Endodermal cell (in vitro differentiated cells): Measurements from ENCODE around the gene ABHD17B. TPM values are rescaled to one million over a fixed set of nuclear protein-coding genes. Genes with fewer than 3 reads are reported as not detected.

Source experiments
- DNase-seq: peaks from one replicate; pipeline ENCODE4 v3.0.0-alpha.2; 2017
- H3K27ac ChIP-seq: 2 replicates; pipeline ENCODE4 v1.5.1; 2013; ENCODE audit warnings: mild to moderate bottlenecking, low read depth, low read length, moderate library complexity
- H3K27me3 ChIP-seq: 2 replicates; pipeline ENCODE4 v1.6.1; 2013; ENCODE audit warnings: mild to moderate bottlenecking, low read length, moderate library complexity; ENCODE audit not compliant: insufficient read depth, control insufficient read depth, poor library complexity, severe bottlenecking
- H3K36me3 ChIP-seq: 2 replicates; pipeline ENCODE4 v1.7.0; 2013; ENCODE audit warnings: mild to moderate bottlenecking, low read length, moderate library complexity; ENCODE audit not compliant: control insufficient read depth, insufficient read depth
- H3K4me1 ChIP-seq: one replicate; pipeline ENCODE4 v1.7.0; 2013; ENCODE audit warnings: low read length; ENCODE audit not compliant: control insufficient read depth, insufficient read depth
- H3K4me3 ChIP-seq: 2 replicates; pipeline ENCODE4 v1.5.1; 2013; ENCODE audit warnings: mild to moderate bottlenecking, low read length, moderate library complexity
- H3K9ac ChIP-seq: 2 replicates; pipeline ENCODE4 v1.6.1; 2013; ENCODE audit warnings: mild to moderate bottlenecking, low read length, moderate library complexity; ENCODE audit not compliant: poor library complexity, severe bottlenecking; ENCODE audit errors: extremely low read depth
- H3K9me3 ChIP-seq: 2 replicates; pipeline ENCODE4 v1.6.1; 2013; ENCODE audit warnings: mild to moderate bottlenecking, low read length, moderate library complexity; ENCODE audit not compliant: control insufficient read depth
- H3K27ac Mint-ChIP-seq: 2 replicates; pipeline ENCODE4 v1.8.0; 2020; ENCODE audit warnings: mixed read lengths
- H3K27me3 Mint-ChIP-seq: 2 replicates; pipeline ENCODE4 v1.8.0; 2021; ENCODE audit warnings: mild to moderate bottlenecking, mixed read lengths; ENCODE audit not compliant: insufficient read depth
- H3K36me3 Mint-ChIP-seq: 2 replicates; pipeline ENCODE4 v1.8.0; 2020; ENCODE audit warnings: low read depth, mixed read lengths
- H3K4me1 Mint-ChIP-seq: 2 replicates; pipeline ENCODE4 v1.8.0; 2020; ENCODE audit warnings: mixed read lengths
- H3K4me3 Mint-ChIP-seq: 2 replicates; pipeline ENCODE4 v1.8.0; 2020; ENCODE audit warnings: mild to moderate bottlenecking, moderate library complexity, mixed read lengths
- H3K9me3 Mint-ChIP-seq: 2 replicates; pipeline ENCODE4 v1.8.0; 2020; ENCODE audit warnings: mild to moderate bottlenecking, mixed read lengths
- CTCF ChIP-seq: fragments of 200-600 bp; sonication (generic); conservative IDR thresholded peaks from 2 replicates; pipeline ENCODE4 v1.5.0; 2021; ENCODE audit warnings: antibody characterized with exemption, mild to moderate bottlenecking
- WGBS, 2 experiments: methylation state at CpG; one replicate each; pipeline versions ENCODE4 v1.1.5 to v1.1.7; 2013; ENCODE audit warnings: missing lambda C conversion rate in 2 of 2, mixed read lengths in 1 of 2; ENCODE audit not compliant: insufficient coverage in 1 of 2, insufficient read length in 1 of 2; 5-methylcytosine and 5-hydroxymethylcytosine counted together
- total RNA-seq, 2 donors: library from RNA; stranded (reverse); fragmentation: NEBNext Ultra II Directional in 1 of 2; extraction: Animal tissue kit (Norgen Biotek cat#: 25700) in 1 of 2; gene quantifications; 2 replicates in 1 of 2; 3 replicates in 1 of 2; pipeline ENCODE4 v1.2.1, GENCODE V29; 2021

ABHD17B gene
- total RNA-seq, 2 donors from 2014 or later = 32.3 to 44.9 TPM

- Mint-ChIP-seq H3K4me3 (no peak overlapping the region), H3K27me3 (no peaks in the 10 kb centered on the region), H3K9me3 (peaks cover 5% of the 10 kb centered on the region), H3K27ac (no peak overlapping the region), H3K4me1 (peaks cover 4% of the 10 kb centered on the region), H3K36me3 (peaks cover 26% of the 10 kb centered on the region)
- no peak for DNase-seq
- Histone ChIP-seq H3K9me3 (peaks cover 29% of the 10 kb centered on the region), H3K27me3 (no peaks in the 10 kb centered on the region), H3K36me3 (peaks cover 22% of the 10 kb centered on the region), H3K9ac (no peak overlapping the region), H3K4me1 (no peaks in the 10 kb centered on the region), H3K27ac (no peak overlapping the region), H3K4me3 (no peak overlapping the region)
- no peak for TF ChIP-seq CTCF
Measured at GRCh38 chr9:71857159-71857558, 53.8 kb downstream of the ABHD17B start.

GRCh38 chr9:71854811-71855210 lies 56.2 kb downstream of the ABHD17B start:
- no peak for TF ChIP-seq CTCF
- no peak overlapping the region for H3K4me3 Mint-ChIP-seq
- Histone ChIP-seq H3K4me1 (no peaks in the 10 kb centered on the region), H3K9me3 (peaks cover 5% of the 10 kb centered on the region), H3K4me3 (no peak overlapping the region), H3K36me3 (no peaks in the 10 kb centered on the region), H3K9ac (no peak overlapping the region), H3K27ac (no peak overlapping the region), H3K27me3 (no peaks in the 10 kb centered on the region)
- peaks cover 4% of the 10 kb centered on the region for H3K9me3 Mint-ChIP-seq
- WGBS, 2 experiments = 88 to 92% methylated on average over 4 to 5 of the region's 5 CpGs
- H3K27me3 Mint-ChIP-seq = no peaks in the 10 kb centered on the region
- no peak overlapping the region for H3K27ac Mint-ChIP-seq
- peaks cover 8% of the 10 kb centered on the region for H3K36me3 Mint-ChIP-seq
- DNase-seq = no peak
- H3K4me1 Mint-ChIP-seq = peaks cover 4% of the 10 kb centered on the region

GRCh38 chr9:71853084-71853483 lies 57.9 kb downstream of the ABHD17B start:
- H3K9ac ChIP-seq = no peak overlapping the region
- no peaks in the 10 kb centered on the region for H3K9me3 ChIP-seq
- H3K27me3 ChIP-seq = no peaks in the 10 kb centered on the region
- Mint-ChIP-seq H3K4me1 (peaks cover 1% of the 10 kb centered on the region), H3K4me3 (no peak overlapping the region), H3K36me3 (peaks cover 6% of the 10 kb centered on the region), H3K9me3 (peaks cover 6% of the 10 kb centered on the region), H3K27ac (no peak overlapping the region), H3K27me3 (no peaks in the 10 kb centered on the region)
- TF ChIP-seq CTCF = no peak
- H3K4me1 ChIP-seq = no peaks in the 10 kb centered on the region
- no peak overlapping the region for H3K4me3 ChIP-seq
- no peaks in the 10 kb centered on the region for H3K36me3 ChIP-seq
- no CpG with 5 or more reads among the region's 1 CpG for WGBS, 2 experiments
- no peak for DNase-seq
- no peak overlapping the region for H3K27ac ChIP-seq
